ENCODE data around the gene LY6G5C. TPM values are rescaled to one million over a fixed set of nuclear protein-coding genes. Genes with fewer than 3 reads are reported as not detected.
A peak's percentile ranks its signal among the peaks of the same experiment; 100 is the strongest.

Gene LY6G5C
- total and polyA plus RNA-seq, 2 of the 13 experiments (the other 11 are each of a cell fraction or from before 2014, with no cell fraction given), result 0.33 to 0.55 TPM

GRCh38 chr6:31632279-31632946 is 48.5 kb downstream of the LY6G5C start (continued):
- TF ChIP-seq ZNF740 (CRISPR knock-in tag; IDR thresholded peaks at IDR 0.05) (no peak), POLR2AphosphoS5 (IDR thresholded peaks at IDR 0.05; ENCODE audit: low read depth, low read length) (no peak; the same call in 1 of the 2 replicates), ZNF775 (CRISPR knock-in tag; IDR thresholded peaks at IDR 0.05; ENCODE audit: borderline replicate concordance) (no peak), CSRNP1 (CRISPR knock-in tag; IDR thresholded peaks at IDR 0.05) (0 out of 2 replicates have a peak, but pooled peaks have one; percentile 49), SNAPC5 (CRISPR knock-in tag; IDR thresholded peaks at IDR 0.05; ENCODE audit: borderline replicate concordance) (no peak), SRSF9 (IDR thresholded peaks at IDR 0.05; ENCODE audit: borderline replicate concordance, insufficient read depth, low read depth, low read length, poor library complexity, severe bottlenecking) (no peak), BRF2 (CRISPR knock-in tag; IDR thresholded peaks at IDR 0.05) (no peak), U2AF2 (IDR thresholded peaks at IDR 0.05; ENCODE audit: low read depth, low read length) (no peak), WIZ (CRISPR knock-in tag; IDR thresholded peaks at IDR 0.05) (0 out of 2 replicates have a peak, but pooled peaks have one; percentile 51), GABPB1 (CRISPR knock-in tag; IDR thresholded peaks at IDR 0.05) (peak; percentile 13; the same call in 1 of the 2 replicates), ARHGAP35 (CRISPR knock-in tag; IDR thresholded peaks at IDR 0.05; ENCODE audit: borderline replicate concordance) (no peak), ZGPAT (CRISPR knock-in tag; IDR thresholded peaks at IDR 0.05) (no peak), ZNF569 (CRISPR knock-in tag; IDR thresholded peaks at IDR 0.05; ENCODE audit: borderline replicate concordance) (no peak), GTF2F1 (IDR thresholded peaks at IDR 0.05; ENCODE audit: low read length) (no peak), CERS6 (CRISPR knock-in tag; IDR thresholded peaks at IDR 0.05) (no peak), IRF2 (CRISPR knock-in tag; IDR thresholded peaks at IDR 0.05) (no peak), ZNF790 (CRISPR knock-in tag; IDR thresholded peaks at IDR 0.05; ENCODE audit: borderline replicate concordance) (0 out of 2 replicates have a peak, but pooled peaks have one; percentile 41), ONECUT2 (CRISPR knock-in tag; IDR thresholded peaks at IDR 0.05) (no peak), PCBP1 (IDR thresholded peaks at IDR 0.05; ENCODE audit: borderline replicate concordance, low read depth, low read length) (0 out of 2 replicates have a peak, but pooled peaks have one; percentile 51)
